H1 (cell line): ENCODE data around the gene ASPN. TPM values are rescaled to one million over a fixed set of nuclear protein-coding genes. Genes with fewer than 3 reads are reported as not detected.
"Not testable (repeated sequence)": the region's sequence is repeated elsewhere in the genome, so short reads cannot be mapped to it uniquely, and the experiment has no call there.

ENCODE experiments used
- CTCF ChIA-PET: fragments of 300-600 bp; sonication (Branson Sonifier 250); formaldehyde crosslinking; loops from one replicate; lab custom pipeline; 2021; ENCODE audit not compliant: partially characterized antibody; lab: Charles Lee
- POLR2A ChIA-PET: fragments of 300-600 bp; sonication (Branson Sonifier 250); formaldehyde crosslinking; loops from one replicate; lab custom pipeline; 2021; ENCODE audit warnings: inconsistent platforms; ENCODE audit not compliant: partially characterized antibody; lab: Charles Lee
- DNase-seq, 2 experiments: peaks; one replicate each; pipeline versions ENCODE4 v3.0.0 to v3.0.0-alpha.2; 2010 to 2022; ENCODE audit warnings: low spot score in 2 of 2, low read depth in 1 of 2, mixed read lengths in 1 of 2
- FAIRE-seq: peaks from 2 replicates; lab custom pipeline; 2011; peaks lifted over from hg19 to GRCh38; lab: Jason Lieb, UNC
- H2AFZ ChIP-seq: 2 replicates; pipeline ENCODE4 v1.8.1; 2012; ENCODE audit warnings: low read length, inconsistent platforms
- H2AK5ac ChIP-seq: 2 replicates; pipeline ENCODE4 v1.6.1; 2013; ENCODE audit warnings: low read depth, low read length
- H2BK120ac ChIP-seq: replicated peaks from 2 replicates; pipeline ENCODE3; 2013; ENCODE audit warnings: low read depth, low read length, inconsistent platforms
- H2BK12ac ChIP-seq: 2 replicates; pipeline ENCODE4 v1.6.1; 2013; ENCODE audit warnings: low read depth, low read length
- H2BK15ac ChIP-seq: 2 replicates; pipeline ENCODE4 v1.6.1; 2013; ENCODE audit warnings: low read length
- H2BK20ac ChIP-seq: 2 replicates; pipeline ENCODE4 v1.6.1; 2013; ENCODE audit warnings: low read length
- H2BK5ac ChIP-seq: 2 replicates; pipeline ENCODE4 v1.6.1; 2013; ENCODE audit warnings: low read depth, low read length
- H3K14ac ChIP-seq: 2 replicates; pipeline ENCODE4 v1.6.1; 2013; ENCODE audit warnings: inconsistent platforms; ENCODE audit not compliant: insufficient read length
- H3K18ac ChIP-seq: 2 replicates; pipeline ENCODE4 v1.6.1; 2013; ENCODE audit warnings: low read length; ENCODE audit errors: extremely low read depth
- H3K23ac ChIP-seq: 2 replicates; pipeline ENCODE4 v1.6.1; 2013; ENCODE audit warnings: inconsistent platforms; ENCODE audit not compliant: insufficient read length
- H3K23me2 ChIP-seq: 2 replicates; pipeline ENCODE4 v1.6.1; 2013; ENCODE audit warnings: low read depth, low read length
- H3K27ac ChIP-seq: 2 replicates; pipeline ENCODE4 v1.6.1; 2011; ENCODE audit warnings: low read depth, low read length, inconsistent platforms
- H3K27me3 ChIP-seq, 4 experiments: replicated peaks in 1 of 4; 1 replicate in 1 of 4; 2 replicates in 3 of 4; pipeline versions ENCODE4 v1.6.1 to v1.8.1; 2011 to 2013; ENCODE audit warnings: low read length in 3 of 4, mild to moderate bottlenecking in 3 of 4, inconsistent platforms in 2 of 4, mixed read lengths in 2 of 4, moderate library complexity in 1 of 4; ENCODE audit not compliant: control insufficient read depth in 3 of 4, insufficient read depth in 3 of 4; ENCODE audit errors: extremely low read depth in 1 of 4
- H3K36me3 ChIP-seq, 4 experiments: 2 replicates each; pipeline versions ENCODE4 v1.6.1 to v1.8.1; 2011 to 2013; ENCODE audit warnings: mild to moderate bottlenecking in 4 of 4, low read length in 3 of 4, moderate library complexity in 2 of 4, control low read depth in 1 of 4, inconsistent platforms in 1 of 4; ENCODE audit not compliant: insufficient read depth in 4 of 4, control insufficient read depth in 2 of 4
- H3K4ac ChIP-seq: replicated peaks from 2 replicates; pipeline ENCODE3; 2013; ENCODE audit warnings: low read length, low read depth, mixed read lengths, inconsistent platforms; ENCODE audit not compliant: insufficient read length
- H3K4me1 ChIP-seq, 4 experiments: replicated peaks in 1 of 4; 1 replicate in 1 of 4; 2 replicates in 3 of 4; pipeline versions ENCODE4 v1.6.1 to v1.8.1; 2011 to 2013; ENCODE audit warnings: low read length in 3 of 4, inconsistent platforms in 2 of 4, mixed read lengths in 1 of 4; ENCODE audit not compliant: insufficient read depth in 4 of 4, control insufficient read depth in 3 of 4
- H3K4me2 ChIP-seq, 2 experiments: 2 replicates each; pipeline versions ENCODE4 v1.6.1 to v1.8.1; 2011 to 2013; ENCODE audit warnings: low read depth in 2 of 2, low read length in 2 of 2, control low read depth in 1 of 2, inconsistent platforms in 1 of 2, mild to moderate bottlenecking in 1 of 2; ENCODE audit not compliant: insufficient read depth in 1 of 2
- H3K4me3 ChIP-seq, 4 experiments: fragments of 200-600, 300-600 bp in 1 of 4; sonication (generic), shearing (Covaris generic), sonication (Bioruptor Twin) in 1 of 4; 2 replicates each; pipeline versions ENCODE4 v1.5.1 to v1.8.1; 2011 to 2016; ENCODE audit warnings: low read length in 4 of 4, low read depth in 3 of 4, control low read depth in 2 of 4, inconsistent platforms in 2 of 4, mild to moderate bottlenecking in 2 of 4, mixed read lengths in 1 of 4, moderate library complexity in 1 of 4; ENCODE audit not compliant: insufficient read depth in 2 of 4; ENCODE audit errors: extremely low read depth in 1 of 4
- H3K56ac ChIP-seq: replicated peaks from 2 replicates; pipeline ENCODE3; 2013; ENCODE audit warnings: low read depth, mild to moderate bottlenecking, mixed read lengths, low read length, inconsistent platforms; ENCODE audit not compliant: insufficient read length
- H3K79me1 ChIP-seq: 2 replicates; pipeline ENCODE4 v1.6.1; 2013; ENCODE audit warnings: low read depth, low read length, control low read depth
- H3K79me2 ChIP-seq, 2 experiments: 2 replicates each; pipeline versions ENCODE4 v1.6.1 to v1.8.1; 2012 to 2013; ENCODE audit warnings: low read length in 2 of 2, mild to moderate bottlenecking in 2 of 2, inconsistent platforms in 1 of 2; ENCODE audit not compliant: insufficient read depth in 2 of 2, control insufficient read depth in 1 of 2
- H3K9ac ChIP-seq, 4 experiments: replicated peaks in 1 of 4; 1 replicate in 1 of 4; 2 replicates in 3 of 4; pipeline versions ENCODE4 v1.6.1 to v1.8.1; 2011 to 2013; ENCODE audit warnings: low read depth in 3 of 4, low read length in 3 of 4, control low read depth in 2 of 4, mild to moderate bottlenecking in 2 of 4, moderate library complexity in 2 of 4, inconsistent platforms in 1 of 4; ENCODE audit errors: extremely low read depth in 1 of 4
- H3K9me3 ChIP-seq, 2 experiments: 2 replicates each; pipeline versions ENCODE4 v1.6.1 to v1.8.1; 2012 to 2013; ENCODE audit warnings: mild to moderate bottlenecking in 2 of 2, moderate library complexity in 2 of 2, control low read depth in 1 of 2, inconsistent platforms in 1 of 2, low read depth in 1 of 2, low read length in 1 of 2, mixed read lengths in 1 of 2; ENCODE audit not compliant: insufficient read depth in 2 of 2
- H4K20me1 ChIP-seq, 2 experiments: replicated peaks in 1 of 2; 2 replicates each; pipeline versions ENCODE3 to v1.8.1; 2011 to 2013; ENCODE audit warnings: inconsistent platforms in 2 of 2, low read length in 2 of 2, mild to moderate bottlenecking in 1 of 2; ENCODE audit not compliant: insufficient read depth in 2 of 2, control insufficient read depth in 1 of 2
- H4K5ac ChIP-seq: 2 replicates; pipeline ENCODE4 v1.6.1; 2013; ENCODE audit warnings: low read length, low read depth, mixed read lengths, inconsistent platforms; ENCODE audit not compliant: insufficient read length
- H4K8ac ChIP-seq: 2 replicates; pipeline ENCODE4 v1.8.0; 2013; ENCODE audit warnings: mild to moderate bottlenecking, moderate library complexity, low read length, inconsistent platforms; ENCODE audit not compliant: insufficient read depth; ENCODE audit errors: extremely low read depth
- H4K91ac ChIP-seq: replicated peaks from 2 replicates; pipeline ENCODE3; 2013; ENCODE audit warnings: low read length, mixed read lengths, inconsistent platforms; ENCODE audit not compliant: insufficient read length
- WGBS, 2 experiments: shearing (Covaris generic) in 1 of 2; methylation state at CpG; one replicate each; pipeline versions ENCODE4 v1.1.6 to v1.1.7; 2013 to 2015; ENCODE audit warnings: low lambda C conversion rate in 2 of 2, mixed read lengths in 2 of 2, inconsistent platforms in 1 of 2, low coverage in 1 of 2, missing lambda C conversion rate in 1 of 2; ENCODE audit not compliant: insufficient replicate concordance in 2 of 2, insufficient coverage in 1 of 2, insufficient read length in 1 of 2; ENCODE audit errors: extremely low coverage in 1 of 2, missing lambda C conversion rate in 1 of 2; 5-methylcytosine and 5-hydroxymethylcytosine counted together
- polyA plus RNA-seq, 7 experiments: library from polyadenylated mRNA; depleted of rRNA in 3 of 7; stranded (reverse) in 5 of 7; unstranded in 2 of 7; fragments of >200 nt in 5 of 7; fragments of 200-250 nt in 2 of 7; gene quantifications; 1 replicate in 5 of 7; 2 replicates in 1 of 7; 4 replicates in 1 of 7; pipeline versions ENCODE4 v1.2.1 to v1.2.3, GENCODE V29; 2011 to 2013; ENCODE audit warnings: missing spikeins in 2 of 7, mixed read lengths in 2 of 7
- total RNA-seq: library from RNA; stranded (reverse); fragmentation: NEBNext Ultra II Directional; extraction: Animal tissue kit (Norgen Biotek cat#: 25700); gene quantifications from 2 replicates; pipeline ENCODE4 v1.2.1, GENCODE V29; 2021

The ASPN gene
- total and polyA plus RNA-seq, 2 of the 8 experiments (the other 6 are each of a cell fraction or from before 2014, with no cell fraction given) = not detected

GRCh38 chr9:92411157-92411556 is 71.1 kb downstream of the ASPN start:
- POLR2A ChIA-PET, H3K9ac ChIP-seq, H3K27ac ChIP-seq, H3K79me2 ChIP-seq, H4K91ac ChIP-seq, H4K20me1 ChIP-seq, H3K4me3 ChIP-seq, H2AFZ ChIP-seq, H2BK120ac ChIP-seq, FAIRE-seq, H3K14ac ChIP-seq, H3K4me1 ChIP-seq, H2BK15ac ChIP-seq, H2BK20ac ChIP-seq, H4K5ac ChIP-seq, H2BK5ac ChIP-seq, DNase-seq, H3K27me3 ChIP-seq, H3K36me3 ChIP-seq, H4K8ac ChIP-seq, H2AK5ac ChIP-seq, H3K18ac ChIP-seq, H2BK12ac ChIP-seq, H3K56ac ChIP-seq, H3K23me2 ChIP-seq, H3K4ac ChIP-seq, CTCF ChIA-PET, H3K79me1 ChIP-seq, H3K9me3 ChIP-seq, H3K4me2 ChIP-seq, H3K23ac ChIP-seq: not testable (repeated sequence)
- 91% methylated on average over 4 of the region's 4 CpGs; no CpG with 5 or more reads in 1 of the 2 experiments for WGBS, 2 experiments
